ENCODE results near the gene SEPTIN10.
"Not testable (repeated sequence)": the region's sequence is repeated elsewhere in the genome, so short reads cannot be mapped to it uniquely, and the experiment has no call there.

SEPTIN10 gene

GRCh38 chr2:109633284-109633961 is 19.7 kb upstream of the SEPTIN10 start:
- DNase-seq (ENCODE audit: low spot score): no peak

DNA sequence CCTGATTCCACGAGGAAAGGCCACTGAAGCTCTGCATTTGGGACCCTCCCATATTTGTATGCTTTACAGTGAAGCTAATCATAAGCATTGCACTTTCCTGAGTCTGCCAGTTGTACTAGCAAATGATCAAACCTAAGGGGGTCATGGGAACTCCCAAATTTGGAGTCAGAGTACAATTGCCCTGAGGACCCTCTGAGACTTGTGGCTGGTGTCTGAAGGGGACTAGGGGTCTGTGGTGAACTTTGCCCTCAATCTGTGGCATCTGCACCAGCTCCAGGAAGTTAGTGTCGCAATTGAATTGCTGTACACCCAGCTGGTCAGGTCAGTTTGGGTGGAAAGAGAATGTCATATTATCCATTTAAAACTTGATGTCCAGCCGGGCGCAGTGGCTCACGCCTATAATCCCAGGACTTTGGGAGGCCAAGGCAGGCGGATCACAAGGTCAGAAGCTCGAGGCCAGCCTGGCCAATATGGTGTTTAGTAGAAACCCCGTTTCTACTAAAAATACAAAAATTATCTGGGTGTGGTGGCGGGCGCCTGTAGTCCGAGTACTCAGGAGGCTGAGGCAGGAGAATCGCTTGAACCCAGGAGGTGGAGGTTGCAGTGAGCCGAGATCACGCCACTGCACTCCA is 18.5 kb upstream of the SEPTIN10 start:
- DNase-seq (ENCODE audit: low spot score): no peak

GRCh38 chr2:109631741-109632140 is 18.0 kb upstream of the SEPTIN10 start:
- DNase-seq (ENCODE audit: low spot score): no peak

- DNase-seq (ENCODE audit: low spot score): no peak
These were observed 17.0 kb upstream of the SEPTIN10 start for GRCh38 chr2:109630441-109631430.

DNA sequence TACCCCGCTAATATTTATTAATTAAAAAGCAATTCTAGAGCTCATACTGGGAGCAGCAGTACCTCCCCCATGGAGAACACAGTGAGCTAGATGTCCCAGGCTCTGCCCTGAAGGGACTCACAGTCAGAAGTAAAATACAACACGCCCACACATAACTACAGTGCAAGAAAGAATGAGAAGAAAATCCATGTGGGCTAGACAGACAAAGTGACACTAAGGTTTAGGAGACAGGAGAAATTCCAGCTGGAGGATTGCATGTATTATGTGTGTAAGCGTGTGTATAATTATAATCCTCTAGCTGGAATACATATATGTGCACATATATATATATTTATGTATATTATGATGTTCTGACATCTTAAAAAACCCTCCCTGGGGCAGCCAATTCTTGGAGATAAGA is 16.1 kb upstream of the SEPTIN10 start:
- no peak for DNase-seq (ENCODE audit: low spot score)

DNA sequence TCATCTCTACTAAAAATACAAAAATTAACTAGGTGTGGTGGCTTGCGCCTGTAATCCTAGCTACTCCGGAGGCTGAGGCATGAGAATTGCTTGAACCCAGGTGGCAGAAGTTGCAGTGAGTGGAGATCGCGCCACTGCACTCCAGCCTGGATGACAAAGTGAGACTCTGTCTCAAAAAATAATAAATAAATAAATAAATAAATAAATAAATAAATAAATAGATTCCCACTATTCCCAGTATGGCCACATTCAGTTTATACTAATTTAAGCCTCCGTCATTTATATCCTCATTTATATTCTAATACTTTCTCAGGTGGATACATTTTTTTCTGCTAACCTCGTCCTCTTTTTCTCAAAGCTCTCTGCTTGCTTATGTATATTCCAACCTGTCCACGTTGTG is 14.6 kb upstream of the SEPTIN10 start:
- not testable (repeated sequence) for DNase-seq (ENCODE audit: low spot score)

- no peak for DNase-seq (ENCODE audit: low spot score)
These were observed 10.6 kb upstream of the SEPTIN10 start for GRCh38 chr2:109624339-109624738.

DNA sequence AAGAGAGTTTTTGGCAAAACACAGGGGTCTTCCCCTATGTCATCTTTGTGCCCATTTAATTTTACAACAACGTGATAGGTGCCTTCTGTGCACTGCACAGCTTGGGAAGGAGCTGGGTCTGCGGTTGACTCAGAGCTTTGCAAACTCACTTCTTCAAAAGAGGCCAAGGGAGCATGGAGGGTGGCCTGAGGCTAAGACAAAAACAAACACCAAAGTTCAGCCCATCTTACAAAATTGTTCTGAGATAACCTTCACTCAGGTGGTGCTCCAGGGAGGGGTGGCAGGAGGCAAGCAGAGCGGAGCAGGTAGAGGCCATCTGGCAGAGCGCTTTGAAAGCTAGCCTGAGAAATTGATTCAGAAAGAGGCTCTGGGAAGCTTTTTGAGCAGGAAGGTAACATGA is 10.2 kb upstream of the SEPTIN10 start:
- no peak for DNase-seq (ENCODE audit: low spot score)

- DNase-seq (ENCODE audit: low spot score): no peak
These were observed 9.5 kb upstream of the SEPTIN10 start for GRCh38 chr2:109623297-109623696.

DNA sequence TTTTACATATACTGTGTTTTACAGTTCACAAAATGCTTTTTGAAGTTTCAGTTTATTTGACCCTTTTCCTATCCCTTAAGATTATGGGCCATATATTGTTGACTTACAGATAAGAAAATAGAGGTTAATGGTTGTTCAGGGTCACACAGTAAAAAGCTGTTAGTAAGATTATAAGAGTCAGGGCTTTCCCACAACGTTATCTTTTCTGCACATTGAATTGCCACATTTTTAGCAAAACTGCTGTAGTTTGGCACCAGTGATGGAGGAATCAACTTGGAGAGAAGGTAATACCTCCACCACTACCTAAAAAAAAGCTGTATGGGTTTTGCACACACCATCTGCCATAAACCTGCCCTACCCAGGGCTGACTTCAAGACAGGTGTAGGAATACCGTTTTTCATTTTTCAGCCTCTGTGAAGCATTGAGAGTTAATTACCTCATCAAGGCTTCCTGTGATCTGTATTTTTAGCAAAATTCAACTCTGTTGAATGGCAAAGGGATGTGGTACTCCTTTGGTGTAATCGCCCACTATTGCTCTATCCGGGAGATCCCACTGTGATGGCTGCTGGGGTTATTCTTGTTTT is 5.4 kb upstream of the SEPTIN10 start:
- DNase-seq (ENCODE audit: low spot score): no peak

- DNase-seq (ENCODE audit: low spot score): no peak
These were observed 2.4 kb upstream of the SEPTIN10 start for GRCh38 chr2:109616184-109616583.

- no peak for DNase-seq (ENCODE audit: low spot score)
These were observed 1.9 kb upstream of the SEPTIN10 start for GRCh38 chr2:109615637-109616144.

DNA sequence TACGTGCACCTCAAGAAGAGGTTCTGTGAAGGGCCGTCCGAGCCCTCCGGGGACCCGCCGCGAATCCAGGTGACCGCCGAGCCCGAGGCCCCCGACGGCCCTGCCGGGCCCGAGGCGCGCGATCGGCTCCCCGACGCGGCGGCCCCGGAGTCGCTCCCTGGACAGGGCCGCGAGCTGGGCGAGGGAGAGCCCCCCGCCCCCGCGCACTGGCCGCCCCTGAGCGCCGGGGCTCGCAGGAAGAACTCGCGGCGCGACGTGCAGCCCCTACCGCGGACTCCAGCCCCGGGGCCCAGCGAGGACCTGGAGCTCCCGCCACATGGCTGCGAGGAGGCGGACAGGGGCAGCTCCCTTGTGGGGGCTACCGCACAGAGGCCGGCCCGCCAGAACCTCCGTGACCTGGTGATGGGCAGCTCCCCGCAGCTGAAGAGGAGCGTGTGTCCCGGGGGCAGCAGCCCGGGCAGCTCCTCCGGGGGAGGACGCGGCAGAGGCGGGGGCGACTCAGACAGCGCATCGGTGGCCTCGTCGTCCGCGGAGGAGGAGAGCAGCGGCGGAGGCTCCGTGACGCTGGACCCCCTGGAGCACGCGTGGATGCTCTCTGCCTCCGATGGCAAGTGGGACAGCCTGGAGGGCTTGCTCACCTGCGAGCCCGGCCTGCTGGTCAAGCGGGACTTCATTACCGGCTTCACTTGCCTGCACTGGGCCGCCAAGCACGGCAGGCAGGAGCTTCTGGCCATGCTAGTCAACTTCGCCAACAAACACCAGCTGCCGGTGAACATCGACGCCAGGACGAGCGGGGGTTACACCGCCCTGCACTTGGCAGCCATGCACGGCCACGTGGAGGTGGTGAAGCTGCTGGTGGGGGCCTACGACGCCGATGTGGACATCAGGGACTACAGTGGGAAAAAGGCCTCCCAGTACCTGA is 1.2 kb upstream of the SEPTIN10 start:
- no peak for DNase-seq (ENCODE audit: low spot score)

- DNase-seq (ENCODE audit: low spot score): no peak
These were observed 465 bp downstream of the SEPTIN10 start for GRCh38 chr2:109613081-109613921.

DNA sequence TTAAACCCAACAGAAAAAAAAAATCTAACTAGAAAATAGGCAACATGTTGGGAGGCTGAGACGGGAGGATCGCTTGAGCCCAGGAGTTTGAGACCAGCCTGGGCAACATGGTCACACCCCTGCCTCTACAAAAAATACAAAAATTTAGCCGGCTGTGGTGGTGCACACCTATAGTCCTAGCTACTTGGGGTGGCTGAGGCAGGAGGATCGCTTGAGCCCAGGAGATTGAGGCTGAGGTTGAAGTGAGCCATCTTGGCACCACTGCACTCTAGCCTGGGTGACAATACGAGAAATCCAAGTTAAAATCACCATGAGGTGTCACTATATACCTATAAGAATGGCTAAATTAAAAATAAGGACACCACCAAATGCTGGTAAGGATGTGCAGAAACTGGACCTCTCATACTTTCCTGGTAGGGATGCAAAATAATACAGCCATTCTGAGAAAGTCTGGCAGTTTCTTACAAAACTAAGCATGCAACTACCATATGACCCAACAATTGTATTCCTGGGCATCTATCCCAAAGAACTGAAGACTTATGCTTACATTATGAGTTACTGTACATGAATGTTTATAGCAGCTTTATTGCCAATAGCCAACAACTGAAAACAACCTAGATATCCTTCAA is 2.2 kb downstream of the SEPTIN10 start:
- DNase-seq (ENCODE audit: low spot score): no peak

DNA sequence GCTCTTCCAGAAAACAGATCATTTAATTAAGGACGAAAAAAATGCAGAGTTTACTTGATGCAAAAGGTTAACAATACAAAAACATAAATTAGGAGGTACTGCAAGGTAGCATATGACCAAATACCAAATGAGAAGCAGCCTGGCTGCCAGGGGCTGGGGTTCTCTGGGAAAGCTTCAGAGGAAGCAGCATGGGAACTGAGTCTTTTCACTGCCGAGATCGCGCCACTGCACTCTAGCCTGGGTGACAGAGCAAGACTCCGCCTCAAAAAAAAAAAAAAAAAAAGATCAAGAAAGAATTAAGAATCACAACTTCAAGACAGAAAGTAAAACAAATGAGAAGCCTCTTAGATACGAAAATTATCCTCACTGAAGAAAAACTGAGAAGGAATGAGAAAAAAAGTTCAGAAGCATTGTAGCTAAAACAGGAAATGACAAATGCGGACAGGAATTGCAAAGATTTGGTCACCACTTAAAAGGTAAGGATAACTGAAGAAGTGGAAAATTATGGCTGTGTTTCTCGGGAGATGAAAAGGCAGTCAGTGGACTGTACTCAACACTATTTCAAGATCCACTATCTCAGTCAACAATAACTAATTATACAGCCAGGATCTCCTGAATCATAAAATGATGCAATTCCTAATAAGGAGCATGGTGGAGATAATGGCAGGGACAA is 4.3 kb downstream of the SEPTIN10 start:
- DNase-seq (ENCODE audit: low spot score): no peak

DNA sequence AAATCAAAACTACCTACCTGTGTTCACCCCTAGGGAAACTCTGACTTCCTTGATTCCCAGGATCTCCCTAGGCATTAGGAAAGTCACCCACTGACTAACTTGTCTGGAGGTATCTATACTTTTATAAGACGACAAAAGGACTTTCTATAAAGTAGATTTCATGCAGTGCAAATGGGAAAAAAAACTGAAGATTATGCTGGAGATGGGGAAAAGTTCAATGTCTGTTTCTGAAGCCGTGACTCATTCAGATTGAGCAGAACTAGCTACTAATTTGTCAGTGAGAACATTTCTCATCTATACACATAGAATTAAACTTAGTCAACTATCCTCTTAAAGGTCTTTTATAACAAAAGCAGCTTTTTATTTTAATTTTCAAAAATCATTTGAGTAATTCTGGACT is 6.0 kb downstream of the SEPTIN10 start:
- DNase-seq (ENCODE audit: low spot score): no peak

- DNase-seq (ENCODE audit: low spot score): no peak
These were observed 9.2 kb downstream of the SEPTIN10 start for GRCh38 chr2:109604597-109604996.

- no peak for DNase-seq (ENCODE audit: low spot score)
These were observed 11.1 kb downstream of the SEPTIN10 start for GRCh38 chr2:109602617-109603188.

Data from CD4-positive, alpha-beta T cell treated with Interleukin-6 at 100 ng/mL for 8 hours (primary cell).